A673 (cell line): ENCODE measurements around the gene TREML4. TPM values are rescaled to one million over a fixed set of nuclear protein-coding genes. Genes with fewer than 3 reads are reported as not detected.

Experiments used
- BruUV-seq: library from RNA; stranded (reverse); fragments of 400-500 nt; replicated peaks from 2 replicates; lab custom pipeline; 2021; lab: Mats Ljungman, UMichigan
- CTCF ChIA-PET: fragments of 300-600 bp; sonication (Branson Sonifier 250); formaldehyde crosslinking; loops from one replicate; lab custom pipeline; 2022; ENCODE audit warnings: antibody characterized with exemption; lab: Charles Lee
- POLR2A ChIA-PET: fragments of 300-600 bp; sonication (Branson Sonifier 250); formaldehyde crosslinking; loops from one replicate; lab custom pipeline; 2022; ENCODE audit warnings: antibody characterized with exemption; ENCODE audit not compliant: low non-redundant PET; lab: Charles Lee
- DNase-seq: peaks from one replicate; pipeline ENCODE4 v3.0.0-alpha.2; 2015; ENCODE audit warnings: low spot score
- H3K27ac ChIP-seq: fragments of 200-600 bp; sonication (generic); 2 replicates; pipeline ENCODE4 v1.5.1; 2016; ENCODE audit warnings: mixed run types, low read depth, mild to moderate bottlenecking, mixed read lengths, antibody characterized with exemption, low read length; ENCODE audit not compliant: poor library complexity, severe bottlenecking
- H3K27me3 ChIP-seq: fragments of 200-600 bp; sonication (generic); replicated peaks from 2 replicates; pipeline ENCODE4 v1.6.1; 2017; ENCODE audit warnings: mixed run types, low read depth, mild to moderate bottlenecking, mixed read lengths, antibody characterized with exemption, low read length; ENCODE audit not compliant: insufficient read depth, poor library complexity
- H3K36me3 ChIP-seq: fragments of 200-600 bp; sonication (generic); 2 replicates; pipeline ENCODE4 v1.6.1; 2016; ENCODE audit warnings: mixed run types, mild to moderate bottlenecking, mixed read lengths, antibody characterized with exemption, low read length; ENCODE audit not compliant: insufficient read depth, poor library complexity, severe bottlenecking
- H3K4me1 ChIP-seq: fragments of 200-600 bp; sonication (generic); 2 replicates; pipeline ENCODE4 v1.6.1; 2017; ENCODE audit warnings: mixed run types, mild to moderate bottlenecking, mixed read lengths, antibody characterized with exemption, low read length; ENCODE audit not compliant: insufficient read depth, poor library complexity, severe bottlenecking
- H3K4me3 ChIP-seq: fragments of 200-600 bp; sonication (generic); 2 replicates; pipeline ENCODE4 v1.5.1; 2016; ENCODE audit warnings: low read depth, mixed run types, mild to moderate bottlenecking, mixed read lengths, low read length; ENCODE audit not compliant: poor library complexity, severe bottlenecking
- H3K9me3 ChIP-seq: fragments of 200-600 bp; sonication (generic); 2 replicates; pipeline ENCODE4 v1.6.1; 2016; ENCODE audit warnings: mixed run types, low read depth, mild to moderate bottlenecking, mixed read lengths, antibody characterized with exemption, low read length; ENCODE audit not compliant: poor library complexity, severe bottlenecking
- EZH2 ChIP-seq: fragments of 200-600 bp; sonication (generic); IDR thresholded peaks from 2 replicates; pipeline ENCODE4 v1.6.1; 2017; ENCODE audit warnings: borderline replicate concordance, low read depth, mild to moderate bottlenecking, mixed read lengths, antibody characterized with exemption, low read length; ENCODE audit not compliant: poor library complexity, severe bottlenecking
- intact Hi-C: fragments of 100-400 bp; cut with micrococcal nuclease; formaldehyde crosslinking; loops from one replicate; pipeline ENCODE4 v1.10.0; 2022; ENCODE audit not compliant: unreplicated experiment
- total RNA-seq: library from RNA; stranded (reverse); gene quantifications from 2 replicates; pipeline ENCODE4 v1.2.3, GENCODE V29; 2021
- TF ChIP-seq, protein P1 (sequence below): fragments of 300-800, 200-600 bp; sonication (generic); conservative IDR thresholded peaks from 2 replicates; pipeline ENCODE4 v1.5.1; 2017; ENCODE audit warnings: low read depth, mild to moderate bottlenecking, antibody characterized with exemption, low read length, moderate library complexity, mixed read lengths

TREML4 gene
- total RNA-seq, 1 experiment from 2014 or later, result not detected

GRCh38 chr6:41266541-41266940 lies 38.4 kb downstream of the TREML4 start:
- intact Hi-C loops, result no loop called here
- Histone ChIP-seq H3K4me1 (peaks cover 25% of the 10 kb centered on the region), H3K36me3 (no peaks in the 10 kb centered on the region), H3K9me3 (peaks cover 16% of the 10 kb centered on the region), H3K4me3 (no peak overlapping the region), H3K27ac (no peak overlapping the region), H3K27me3 (no peaks in the 10 kb centered on the region)
- no peak for TF ChIP-seq EZH2
- TF ChIP-seq, protein P1, sequence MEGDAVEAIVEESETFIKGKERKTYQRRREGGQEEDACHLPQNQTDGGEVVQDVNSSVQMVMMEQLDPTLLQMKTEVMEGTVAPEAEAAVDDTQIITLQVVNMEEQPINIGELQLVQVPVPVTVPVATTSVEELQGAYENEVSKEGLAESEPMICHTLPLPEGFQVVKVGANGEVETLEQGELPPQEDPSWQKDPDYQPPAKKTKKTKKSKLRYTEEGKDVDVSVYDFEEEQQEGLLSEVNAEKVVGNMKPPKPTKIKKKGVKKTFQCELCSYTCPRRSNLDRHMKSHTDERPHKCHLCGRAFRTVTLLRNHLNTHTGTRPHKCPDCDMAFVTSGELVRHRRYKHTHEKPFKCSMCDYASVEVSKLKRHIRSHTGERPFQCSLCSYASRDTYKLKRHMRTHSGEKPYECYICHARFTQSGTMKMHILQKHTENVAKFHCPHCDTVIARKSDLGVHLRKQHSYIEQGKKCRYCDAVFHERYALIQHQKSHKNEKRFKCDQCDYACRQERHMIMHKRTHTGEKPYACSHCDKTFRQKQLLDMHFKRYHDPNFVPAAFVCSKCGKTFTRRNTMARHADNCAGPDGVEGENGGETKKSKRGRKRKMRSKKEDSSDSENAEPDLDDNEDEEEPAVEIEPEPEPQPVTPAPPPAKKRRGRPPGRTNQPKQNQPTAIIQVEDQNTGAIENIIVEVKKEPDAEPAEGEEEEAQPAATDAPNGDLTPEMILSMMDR, result no peak
- POLR2A ChIA-PET, result no interaction called here
- CTCF ChIA-PET, result no interaction called here
- no peak for DNase-seq
- BruUV-seq, result no TSS peak

- TF ChIP-seq, protein P1, result no peak
- no peak for TF ChIP-seq EZH2
- Histone ChIP-seq H3K9me3 (peaks cover 5% of the 10 kb centered on the region), H3K4me1 (peaks cover 25% of the 10 kb centered on the region), H3K27ac (no peak overlapping the region), H3K4me3 (no peak overlapping the region), H3K27me3 (no peaks in the 10 kb centered on the region), H3K36me3 (no peaks in the 10 kb centered on the region)
- DNase-seq, result no peak
- intact Hi-C loops, result no loop called here
- ChIA-PET CTCF (no interaction called here), POLR2A (no interaction called here)
- BruUV-seq, result no TSS peak
Observed at GRCh38 chr6:41268478-41268877, 40.3 kb downstream of the TREML4 start.

GRCh38 chr6:41269166-41269565 lies 41.0 kb downstream of the TREML4 start:
- POLR2A ChIA-PET, result no interaction called here
- DNase-seq, result no peak
- TF ChIP-seq, protein P1, result no peak
- TF ChIP-seq EZH2, result no peak

More at GRCh38 chr6:41269166-41269565, 41.0 kb downstream of the TREML4 start:
- H3K9me3 ChIP-seq, result no peaks in the 10 kb centered on the region
- H3K36me3 ChIP-seq, result no peaks in the 10 kb centered on the region
- BruUV-seq, result no TSS peak
- no peaks in the 10 kb centered on the region for H3K27me3 ChIP-seq
- intact Hi-C loops, result no loop called here
- no peak overlapping the region for H3K4me3 ChIP-seq
- CTCF ChIA-PET, result no interaction called here
- no peak overlapping the region for H3K27ac ChIP-seq
- H3K4me1 ChIP-seq, result peaks cover 25% of the 10 kb centered on the region
